GM03348 (cell line): Measurements from ENCODE around the gene ZBTB33.

ENCODE experiments used
- DNase-seq: peaks from one replicate; pipeline ENCODE4 v3.0.0; 2012; ENCODE audit warnings: low spot score

The ZBTB33 gene

GRCh38 chrX:120305531-120306141 is 55.0 kb downstream of the ZBTB33 start:
- DNase-seq = no peak

DNA sequence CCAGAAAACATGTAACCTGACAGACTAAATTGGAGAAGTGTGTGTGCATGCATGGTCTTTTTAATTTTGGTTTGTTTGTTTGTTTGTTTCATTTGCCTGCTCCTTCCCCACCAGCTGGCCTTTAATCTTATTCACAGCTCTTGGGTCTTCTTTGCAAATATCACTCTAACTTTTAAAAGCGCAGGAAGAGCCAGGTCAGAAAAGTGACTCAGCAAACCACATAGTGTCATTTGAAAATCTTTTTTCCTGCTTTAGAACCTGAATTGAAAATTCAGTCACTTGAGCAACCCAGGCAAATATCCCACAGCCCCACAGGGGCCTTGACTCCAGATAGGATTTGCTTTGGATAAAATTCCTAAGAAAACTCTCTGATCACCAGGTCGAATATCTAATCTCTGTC is 56.0 kb downstream of the ZBTB33 start:
- no peak for DNase-seq
